Kidney capillary endothelial cell (primary cell): Measurements from ENCODE around the gene KDELR1.

Source experiments
- DNase-seq: peaks from one replicate; pipeline ENCODE4 v3.0.0-alpha.2; 2018; ENCODE audit warnings: low spot score

KDELR1 gene

GRCh38 chr19:48371367-48371766 is 20.0 kb downstream of the KDELR1 start:
- DNase-seq = no peak

- DNase-seq = no peak
Observed at GRCh38 chr19:48370955-48371354, 20.4 kb downstream of the KDELR1 start.

- no peak for DNase-seq
Observed at GRCh38 chr19:48368936-48369335, 22.4 kb downstream of the KDELR1 start.

GRCh38 chr19:48367855-48368254 is 23.5 kb downstream of the KDELR1 start:
- DNase-seq = no peak

- DNase-seq = no peak
Observed at GRCh38 chr19:48365602-48366001, 25.7 kb downstream of the KDELR1 start.

GRCh38 chr19:48364598-48365348 is 26.6 kb downstream of the KDELR1 start:
- DNase-seq = no peak

GRCh38 chr19:48363810-48364597 is 27.3 kb downstream of the KDELR1 start, which contains the start of the genes SYNGR4 and TMEM143:
TSS of gene SYNGR4 (plus strand) at chr19:48364367. CDS start at chr19:48365843, 1,476 bp downstream.
TSS of gene TMEM143 (minus strand) at chr19:48363940. CDS start at chr19:48363920, 20 bp downstream.
- peak; percentile 100 for DNase-seq

- DNase-seq = no peak
Observed at GRCh38 chr19:48363500-48363809, 27.9 kb downstream of the KDELR1 start.

GRCh38 chr19:48362716-48363499 is 28.4 kb downstream of the KDELR1 start:
- peak; percentile 87 for DNase-seq

- no peak for DNase-seq
Observed at GRCh38 chr19:48361912-48362311, 29.4 kb downstream of the KDELR1 start.

GRCh38 chr19:48359123-48359522 is 32.2 kb downstream of the KDELR1 start:
- DNase-seq = no peak

GRCh38 chr19:48355365-48355954 is 35.9 kb downstream of the KDELR1 start:
- no peak for DNase-seq

- DNase-seq = no peak
Observed at GRCh38 chr19:48354332-48354992, 36.9 kb downstream of the KDELR1 start.

- DNase-seq = peak; percentile 38
Observed at GRCh38 chr19:48353677-48354076, 37.7 kb downstream of the KDELR1 start.

GRCh38 chr19:48351341-48351752 is 40.0 kb downstream of the KDELR1 start:
- peak; percentile 40 for DNase-seq

- DNase-seq = no peak
Observed at GRCh38 chr19:48350856-48351255, 40.5 kb downstream of the KDELR1 start.

GRCh38 chr19:48348737-48349136 is 42.6 kb downstream of the KDELR1 start:
- DNase-seq = no peak

GRCh38 chr19:48348045-48348444 is 43.3 kb downstream of the KDELR1 start:
- DNase-seq = no peak

GRCh38 chr19:48346191-48346590 is 45.2 kb downstream of the KDELR1 start:
- no peak for DNase-seq

- DNase-seq = no peak
Observed at GRCh38 chr19:48344892-48345291, 46.5 kb downstream of the KDELR1 start.

GRCh38 chr19:48342841-48343540 is 48.4 kb downstream of the KDELR1 start:
- no peak for DNase-seq
